ENCODE measurements around the gene RTP5.

RTP5 gene

GRCh38 chr2:241844066-241844728 is 25.3 kb upstream of the RTP5 start:
- DNase-seq, result peak; percentile 57

- no peak for DNase-seq
Measured at GRCh38 chr2:241844831-241845578, 24.5 kb upstream of the RTP5 start.

GRCh38 chr2:241846406-241846805 is 23.1 kb upstream of the RTP5 start:
- DNase-seq, result no peak

DNA sequence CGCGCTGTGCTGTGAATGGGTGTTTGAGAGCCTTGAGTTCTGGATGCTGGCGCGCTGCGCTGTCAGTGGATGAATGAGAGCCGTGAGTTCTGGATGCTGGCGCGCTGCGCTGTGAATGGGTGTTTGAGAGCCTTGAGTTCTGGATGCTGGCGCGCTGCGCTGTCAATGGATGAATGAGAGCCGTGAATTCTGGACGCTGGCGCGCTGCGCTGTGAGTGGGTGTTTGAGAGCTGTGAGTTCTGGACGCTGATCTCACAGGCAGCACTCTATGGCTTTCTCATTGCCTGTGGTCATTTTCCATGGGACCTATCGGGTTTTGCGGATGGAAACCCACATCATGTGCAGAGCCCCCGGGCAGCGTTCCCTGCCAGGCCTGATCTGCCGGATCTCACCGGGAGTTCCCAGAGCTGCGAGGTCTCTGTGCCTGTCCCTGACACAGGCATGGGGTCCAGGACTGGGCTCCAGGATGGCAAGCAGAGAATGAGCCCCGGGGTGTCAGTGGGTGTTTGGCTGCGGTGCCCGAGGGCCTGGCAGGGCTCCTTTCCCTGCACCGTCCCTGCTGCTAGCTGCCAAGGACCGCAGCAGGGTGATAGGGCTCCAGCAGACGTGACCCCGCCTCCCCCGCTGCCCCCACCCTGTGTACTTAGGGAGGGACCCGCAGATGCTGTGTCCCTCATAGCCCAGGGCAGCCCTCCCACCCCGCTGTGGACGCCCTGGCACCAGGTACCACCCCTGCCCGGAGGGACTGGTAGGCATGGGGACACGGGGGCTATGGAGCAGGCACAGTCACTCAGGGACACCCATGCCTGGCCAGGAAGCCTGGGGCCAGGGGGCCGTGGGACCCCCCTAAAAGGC is 20.5 kb upstream of the RTP5 start:
- DNase-seq, result no peak

DNA sequence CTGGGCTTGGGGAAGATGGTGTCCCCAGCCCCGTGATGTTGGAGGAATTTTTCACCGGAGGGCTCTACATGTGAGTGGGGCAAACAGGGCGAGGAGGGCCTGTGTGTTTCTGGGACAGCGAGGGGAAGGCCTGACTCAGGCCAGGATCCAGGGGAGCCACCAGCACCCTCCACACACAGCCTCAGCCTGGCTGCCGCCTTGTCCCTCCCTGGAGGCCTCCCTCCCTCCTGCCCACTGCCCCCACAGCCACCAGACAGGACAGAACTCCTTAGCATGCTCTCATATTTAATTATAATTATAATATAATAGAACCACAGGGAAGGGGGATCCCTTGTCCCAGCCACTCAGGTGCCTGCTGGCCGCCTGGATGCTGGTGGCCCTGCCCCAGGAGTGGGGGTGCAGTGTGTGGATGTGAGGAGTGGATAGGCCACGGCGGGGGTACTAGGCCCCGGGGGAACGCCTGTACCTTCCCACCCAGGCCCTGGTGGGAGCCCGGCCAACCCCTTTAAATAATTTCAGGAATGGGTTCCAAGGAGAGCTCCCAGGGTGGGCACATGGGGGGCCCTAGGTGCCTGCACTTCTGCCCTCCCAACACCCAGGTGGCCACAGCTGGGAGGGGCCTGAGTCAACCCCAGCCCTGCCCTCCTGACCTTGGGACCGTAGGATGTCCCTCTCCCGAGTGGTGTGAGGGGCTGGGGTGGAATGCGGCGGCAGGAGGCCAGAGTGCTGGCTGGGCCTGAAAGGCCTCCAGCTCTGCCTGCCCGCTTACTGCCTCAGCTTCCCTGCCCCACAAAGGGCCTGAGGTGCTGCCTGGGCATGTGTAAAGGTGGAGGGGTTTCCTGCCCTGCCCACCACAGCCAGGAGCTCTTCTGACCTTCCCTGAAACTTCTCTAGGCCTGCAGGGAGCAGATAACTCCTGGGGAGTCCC is 19.6 kb upstream of the RTP5 start:
- no peak for DNase-seq

- no peak for DNase-seq
Measured at GRCh38 chr2:241850544-241851324, 18.8 kb upstream of the RTP5 start.

- DNase-seq, result no peak
Measured at GRCh38 chr2:241851325-241852115, 18.0 kb upstream of the RTP5 start.

DNA sequence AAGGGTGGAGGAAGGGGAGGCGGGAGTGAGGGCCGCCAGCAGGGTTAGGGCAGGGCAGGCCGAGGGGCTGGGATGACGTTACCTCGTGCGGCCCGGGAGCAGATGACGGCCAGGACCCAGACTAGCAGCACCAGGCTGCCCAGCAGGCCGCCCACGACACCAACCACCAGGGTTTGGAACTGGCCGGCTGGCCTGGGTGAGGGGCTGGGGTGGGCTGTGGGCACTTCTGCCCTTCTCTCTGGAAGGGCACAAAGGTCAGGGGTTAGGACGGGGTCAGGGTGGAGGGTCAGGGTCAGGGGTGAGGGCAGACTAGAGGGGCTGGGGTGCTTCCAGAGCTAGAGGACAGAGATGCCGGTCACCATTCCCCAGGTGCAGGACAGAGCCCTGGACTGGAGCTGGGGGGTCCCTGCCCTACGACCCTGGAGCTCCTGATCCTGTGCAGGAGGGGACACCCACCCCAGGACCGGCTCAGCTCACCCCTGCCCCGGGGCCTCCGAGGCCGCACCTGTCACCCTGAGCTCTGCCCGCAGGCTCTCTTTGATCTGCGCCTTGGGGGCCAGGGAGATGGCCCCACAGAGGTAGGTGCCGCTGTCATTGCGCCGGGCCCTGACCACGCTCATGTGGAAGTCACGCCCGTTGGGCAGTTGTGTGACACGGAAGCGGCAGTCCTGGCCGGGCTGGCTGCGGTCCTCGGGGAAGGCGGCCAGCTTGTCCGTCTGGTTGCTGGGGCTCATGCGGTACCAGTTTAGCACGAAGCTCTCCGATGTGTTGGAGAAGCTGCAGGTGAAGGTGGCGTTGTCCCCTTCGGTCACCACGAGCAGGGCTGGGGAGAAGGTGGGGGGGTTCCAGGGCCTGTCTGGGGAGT is 17.2 kb upstream of the RTP5 start:
- no peak for DNase-seq

GRCh38 chr2:241852981-241853631 is 16.4 kb upstream of the RTP5 start:
- no peak for DNase-seq

GRCh38 chr2:241853651-241854341 is 15.7 kb upstream of the RTP5 start:
- no peak for DNase-seq

DNA sequence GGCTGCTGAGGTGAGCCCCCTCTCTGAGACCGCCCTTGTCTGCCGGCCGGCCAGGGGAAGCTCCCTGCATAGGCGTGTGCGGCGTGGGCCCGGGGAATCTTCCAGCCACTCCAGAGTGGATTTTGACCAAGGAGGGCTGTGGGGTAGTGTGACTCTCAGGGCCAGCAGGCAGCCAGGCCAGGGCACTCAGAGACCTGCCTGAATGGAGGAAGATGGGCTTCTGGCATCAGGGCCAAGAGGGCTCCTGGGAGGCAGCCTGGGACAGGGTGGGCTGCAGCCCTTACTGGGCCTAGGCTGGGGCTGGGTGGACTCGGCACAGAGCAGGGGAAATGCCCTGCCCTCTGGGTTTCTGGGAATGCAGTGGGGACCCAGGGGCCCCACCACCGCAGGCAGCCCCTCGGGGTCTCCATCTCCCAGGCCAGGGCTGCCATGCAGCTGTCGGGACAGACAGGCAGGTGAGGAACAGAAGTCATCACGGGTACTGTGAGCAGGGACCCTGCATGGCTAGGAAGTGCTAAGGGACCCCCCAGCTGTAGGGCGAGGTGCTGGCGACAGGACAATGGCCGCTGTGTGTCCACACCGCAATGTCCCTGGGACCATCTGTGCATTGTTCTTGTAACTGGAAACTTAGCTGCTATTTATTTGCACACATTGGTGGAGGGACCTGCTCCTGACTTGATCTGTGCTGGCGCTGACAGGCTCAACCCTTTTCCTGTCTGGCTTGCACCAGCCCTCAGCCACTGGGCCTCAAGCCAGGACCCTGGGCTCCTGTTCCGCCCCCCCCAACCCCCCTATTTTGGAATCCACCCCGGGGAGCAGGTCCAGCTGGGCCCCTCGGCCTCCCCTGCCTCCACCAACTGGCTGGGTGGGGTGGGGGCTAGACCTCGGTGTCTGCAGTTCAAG is 14.9 kb upstream of the RTP5 start:
- no peak for DNase-seq

GRCh38 chr2:241855245-241855887 is 14.2 kb upstream of the RTP5 start:
- no peak for DNase-seq

- no peak for DNase-seq
Measured at GRCh38 chr2:241855888-241856422, 13.6 kb upstream of the RTP5 start.

DNA sequence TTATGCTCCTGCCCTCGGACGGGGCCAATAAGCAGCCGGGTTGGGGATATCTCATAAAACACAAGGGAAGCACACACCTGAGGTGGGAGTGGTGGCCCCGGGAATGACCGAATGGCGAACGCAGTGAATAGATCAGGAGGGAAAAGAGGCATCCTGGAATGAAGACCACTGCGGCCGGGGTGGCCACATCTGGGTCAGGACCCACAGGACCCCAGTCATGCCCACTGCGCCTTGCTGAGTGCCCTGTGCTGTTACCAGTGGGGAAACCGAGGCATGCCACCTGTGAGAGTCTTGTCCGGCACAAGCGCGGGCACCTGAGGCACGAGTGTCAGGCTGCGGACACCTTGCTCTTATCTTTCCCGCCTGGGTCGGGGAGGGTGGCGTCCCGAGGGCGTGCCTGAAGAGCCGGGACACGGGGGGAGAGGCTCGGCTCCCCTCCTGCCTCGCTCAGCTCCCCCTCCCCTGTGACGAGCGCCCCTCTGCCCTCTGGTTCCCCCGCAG is 12.4 kb upstream of the RTP5 start:
- no peak for DNase-seq

DNA sequence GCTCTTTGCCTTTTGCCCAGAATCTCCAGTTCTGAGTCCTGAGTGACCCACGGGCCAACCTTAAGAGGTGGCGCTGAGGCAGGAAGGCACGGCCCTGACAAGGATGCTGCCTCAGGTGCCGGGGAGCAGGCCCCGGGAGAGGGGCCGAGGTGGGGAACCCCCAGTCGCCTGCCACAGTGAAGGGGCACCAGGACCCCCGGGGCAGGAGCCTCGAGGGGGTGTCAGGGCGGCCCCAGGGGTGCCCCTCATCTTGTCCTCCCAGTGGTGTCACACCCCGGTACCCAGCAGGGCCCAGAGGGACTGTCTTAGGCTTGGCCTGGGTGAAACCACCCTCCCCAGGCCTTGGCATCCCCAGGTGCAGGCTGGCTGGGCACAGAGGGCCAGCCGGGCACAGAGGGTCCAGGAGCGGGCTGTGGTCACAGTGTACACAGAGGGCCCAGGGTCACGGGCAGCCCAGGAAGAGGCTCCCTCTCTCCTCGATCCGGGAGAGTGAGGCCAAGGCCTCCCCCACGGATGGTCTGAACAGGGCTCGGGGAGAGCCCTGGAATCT is 11.9 kb upstream of the RTP5 start:
- DNase-seq, result no peak
